ENCODE results near the gene EVPL. TPM values are rescaled to one million over a fixed set of nuclear protein-coding genes. Genes with fewer than 3 reads are reported as not detected.

The EVPL gene
- total RNA-seq, 1 donor from 2014 or later: not detected

DNA sequence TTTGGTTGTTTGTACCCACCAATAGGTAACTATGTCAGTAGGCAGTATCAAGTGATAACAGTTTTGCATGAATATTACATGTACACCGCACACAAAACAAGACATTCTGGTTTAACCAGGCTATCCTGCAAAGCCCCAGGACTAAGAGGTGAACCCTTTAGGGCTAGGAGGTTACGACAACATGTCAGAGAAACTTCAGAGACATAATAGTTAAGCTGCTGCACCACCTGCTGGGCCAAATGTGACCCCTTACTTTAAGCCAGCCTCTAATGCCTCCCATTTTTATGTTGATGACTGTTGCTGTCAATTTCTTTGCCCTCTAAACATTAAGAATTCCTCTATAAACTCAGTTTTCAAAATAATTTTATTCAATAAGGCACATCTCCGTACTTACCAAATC is 29.8 kb upstream of the EVPL start:
- Histone ChIP-seq H3K4me3 (no peak overlapping the region), H3K9me3 (no peaks in the 10 kb centered on the region), H3K4me1 (no peaks in the 10 kb centered on the region), H3K27me3 (no peaks in the 10 kb centered on the region), H3K27ac (no peak overlapping the region), H3K36me3 (peaks cover 89 to 92% of the 10 kb centered on the region in 2 donors)
- no peak for DNase-seq (ENCODE audit: low spot score in 2 of 2)
- TF ChIP-seq, protein P1, sequence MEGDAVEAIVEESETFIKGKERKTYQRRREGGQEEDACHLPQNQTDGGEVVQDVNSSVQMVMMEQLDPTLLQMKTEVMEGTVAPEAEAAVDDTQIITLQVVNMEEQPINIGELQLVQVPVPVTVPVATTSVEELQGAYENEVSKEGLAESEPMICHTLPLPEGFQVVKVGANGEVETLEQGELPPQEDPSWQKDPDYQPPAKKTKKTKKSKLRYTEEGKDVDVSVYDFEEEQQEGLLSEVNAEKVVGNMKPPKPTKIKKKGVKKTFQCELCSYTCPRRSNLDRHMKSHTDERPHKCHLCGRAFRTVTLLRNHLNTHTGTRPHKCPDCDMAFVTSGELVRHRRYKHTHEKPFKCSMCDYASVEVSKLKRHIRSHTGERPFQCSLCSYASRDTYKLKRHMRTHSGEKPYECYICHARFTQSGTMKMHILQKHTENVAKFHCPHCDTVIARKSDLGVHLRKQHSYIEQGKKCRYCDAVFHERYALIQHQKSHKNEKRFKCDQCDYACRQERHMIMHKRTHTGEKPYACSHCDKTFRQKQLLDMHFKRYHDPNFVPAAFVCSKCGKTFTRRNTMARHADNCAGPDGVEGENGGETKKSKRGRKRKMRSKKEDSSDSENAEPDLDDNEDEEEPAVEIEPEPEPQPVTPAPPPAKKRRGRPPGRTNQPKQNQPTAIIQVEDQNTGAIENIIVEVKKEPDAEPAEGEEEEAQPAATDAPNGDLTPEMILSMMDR (IDR thresholded peaks at IDR 0.05): no peak
- intact Hi-C loops (cut with DNase I): no loop called here

DNA sequence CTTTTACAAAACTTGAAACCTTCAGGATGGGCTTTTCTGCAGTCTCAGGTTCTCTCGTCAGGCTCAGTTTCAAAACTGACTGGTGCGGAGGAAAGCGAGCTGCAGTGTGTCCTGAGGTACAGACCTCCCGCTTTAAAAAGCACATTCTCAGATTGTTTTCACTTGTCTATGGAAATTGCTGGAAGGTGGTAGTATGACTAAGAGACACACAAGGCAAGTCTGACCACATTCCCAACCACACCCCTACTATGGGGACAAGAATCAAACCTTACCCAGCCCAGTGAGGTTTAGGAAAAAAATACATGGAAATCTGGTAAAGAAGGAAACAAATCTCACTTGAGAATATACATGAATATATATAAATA is 27.0 kb upstream of the EVPL start:
- Histone ChIP-seq H3K4me1 (no peaks in the 10 kb centered on the region), H3K36me3 (peaks cover 89 to 90% of the 10 kb centered on the region in 2 donors), H3K27me3 (no peaks in the 10 kb centered on the region), H3K27ac (no peak overlapping the region), H3K4me3 (no peak overlapping the region), H3K9me3 (no peaks in the 10 kb centered on the region)
- no peak for DNase-seq (ENCODE audit: low spot score in 2 of 2)
- TF ChIP-seq, protein P1 (IDR thresholded peaks at IDR 0.05): no peak
- intact Hi-C loops (cut with DNase I): no loop called here

DNA sequence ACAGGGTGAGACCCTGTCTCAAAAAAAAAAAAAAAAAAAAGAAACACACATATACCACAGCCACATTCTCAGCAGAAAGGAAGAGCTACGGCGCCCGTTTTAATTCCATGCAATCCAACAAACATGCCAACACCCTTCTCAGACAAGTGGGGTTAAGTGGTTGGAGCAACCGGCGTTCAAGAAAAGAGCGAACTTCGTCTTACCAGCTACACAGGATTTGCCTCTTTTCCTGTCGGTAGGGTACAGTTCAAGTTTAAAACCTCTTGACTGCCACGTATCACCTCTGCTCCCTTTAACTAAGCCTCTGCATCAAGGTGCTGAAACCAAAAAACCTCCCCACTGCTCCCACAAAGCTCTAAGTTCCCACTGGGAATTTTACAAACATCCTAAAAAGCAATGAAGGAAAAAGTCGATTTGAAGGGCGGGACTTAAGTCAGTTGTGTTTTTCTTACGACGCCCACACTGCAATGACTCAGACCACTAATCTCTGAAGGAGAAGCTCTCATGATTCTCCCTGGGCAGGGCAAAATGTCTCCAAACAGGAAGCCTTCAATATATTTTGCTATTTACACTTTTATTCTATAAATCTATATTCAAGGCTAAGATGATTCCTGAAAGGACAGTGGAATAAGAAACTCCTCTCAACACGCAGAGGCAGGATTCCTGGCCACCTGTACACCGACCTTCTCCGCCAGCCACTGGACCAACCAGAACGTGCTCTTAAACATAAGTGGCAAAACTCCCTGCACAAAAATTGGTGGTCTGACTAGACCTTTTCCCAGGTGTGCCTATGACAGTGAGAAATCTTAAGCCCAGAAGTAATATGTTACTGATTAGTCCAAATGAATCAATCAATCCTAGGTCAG is 26.4 kb upstream of the EVPL start:
- intact Hi-C loops (cut with DNase I): no loop called here
- no peak for DNase-seq (ENCODE audit: low spot score in 2 of 2)
- Histone ChIP-seq H3K27me3 (no peaks in the 10 kb centered on the region), H3K9me3 (no peaks in the 10 kb centered on the region), H3K4me3 (no peak overlapping the region), H3K36me3 (peaks cover 89% of the 10 kb centered on the region in 2 donors), H3K27ac (no peak overlapping the region), H3K4me1 (no peaks in the 10 kb centered on the region)
- TF ChIP-seq, protein P1 (IDR thresholded peaks at IDR 0.05): no peak

DNA sequence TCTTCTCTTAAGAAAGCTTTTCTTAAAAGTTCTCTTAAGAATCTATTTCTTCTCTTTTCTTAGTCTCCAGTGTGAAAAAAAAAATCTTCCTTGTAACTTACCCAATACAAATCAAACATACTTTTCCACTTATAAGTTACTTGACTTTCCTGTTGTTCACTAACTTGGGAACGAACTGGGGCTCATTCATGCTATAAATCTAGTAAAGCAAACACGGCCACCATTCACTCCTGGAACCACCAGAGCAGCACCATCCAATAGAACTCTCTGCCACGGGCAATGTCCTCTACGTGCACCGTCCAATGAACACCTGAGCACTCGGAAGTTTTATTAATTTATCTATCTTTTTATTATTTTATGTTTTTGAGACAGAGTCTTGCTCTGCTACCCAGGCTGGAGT is 24.5 kb upstream of the EVPL start:
- H3K9me3 ChIP-seq: no peaks in the 10 kb centered on the region
- H3K4me1 ChIP-seq: no peaks in the 10 kb centered on the region
- H3K27ac ChIP-seq: no peak overlapping the region
- no peaks in the 10 kb centered on the region for H3K27me3 ChIP-seq
- H3K4me3 ChIP-seq: no peak overlapping the region
- TF ChIP-seq, protein P1 (IDR thresholded peaks at IDR 0.05): no peak
- no peak for DNase-seq (ENCODE audit: low spot score in 2 of 2)
- H3K36me3 ChIP-seq: peaks cover 90% of the 10 kb centered on the region in 2 donors
- intact Hi-C loops (cut with DNase I): no loop called here

DNA sequence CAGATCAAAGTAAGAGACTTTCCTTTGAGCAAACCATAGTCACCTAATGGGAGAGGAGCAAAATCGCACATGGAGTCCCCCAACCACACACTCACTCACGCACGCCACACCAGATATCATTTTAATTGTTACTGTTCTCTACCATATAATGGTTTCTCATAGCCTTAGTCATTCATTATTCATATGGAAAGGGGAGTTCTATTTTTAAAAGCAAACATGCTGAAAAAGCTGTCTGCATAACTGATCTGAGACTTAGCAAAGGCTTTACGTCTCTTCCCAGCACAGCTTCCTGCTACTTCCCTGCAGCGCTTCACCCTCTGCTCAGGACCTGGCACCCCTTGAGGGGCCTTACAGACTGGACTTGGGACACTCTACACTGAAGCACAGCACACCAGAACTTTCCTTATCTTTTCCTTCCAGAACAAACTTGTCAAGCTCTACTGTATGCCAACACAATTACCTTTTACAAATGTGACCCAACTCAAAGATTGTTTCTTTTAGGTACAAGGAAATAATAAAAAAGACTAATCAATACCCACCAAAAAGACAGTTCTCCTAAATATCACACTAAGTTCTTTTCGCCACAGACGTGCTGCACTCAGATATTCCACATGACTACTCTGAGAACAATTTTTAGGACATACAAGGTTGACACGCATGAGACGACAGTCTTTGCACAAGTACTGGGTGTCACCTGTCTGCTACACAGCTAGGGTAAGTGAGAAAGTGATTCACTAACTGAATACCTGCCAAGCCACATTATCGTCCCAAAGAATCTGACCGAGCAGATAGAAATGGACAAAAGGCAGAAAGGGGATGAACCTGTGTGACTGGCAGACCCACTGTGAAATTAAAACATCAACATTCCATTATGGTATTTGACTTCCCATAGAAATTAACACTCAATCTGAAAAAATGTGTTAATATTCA is 23.7 kb upstream of the EVPL start:
- no peaks in the 10 kb centered on the region for H3K4me1 ChIP-seq
- intact Hi-C loops (cut with DNase I): no loop called here
- H3K27me3 ChIP-seq: no peaks in the 10 kb centered on the region
- H3K36me3 ChIP-seq: peaks cover 90 to 92% of the 10 kb centered on the region in 2 donors
- no peak overlapping the region for H3K27ac ChIP-seq
- H3K4me3 ChIP-seq: no peak overlapping the region
- no peak for DNase-seq (ENCODE audit: low spot score in 2 of 2)
- TF ChIP-seq, protein P1 (IDR thresholded peaks at IDR 0.05): no peak
- no peaks in the 10 kb centered on the region for H3K9me3 ChIP-seq
